ENCODE measurements around the gene ABI2.

GRCh38 chr2:203470371-203470770, 142.2 kb downstream of the ABI2 start:
- TF ChIP-seq CTCF (IDR thresholded peaks at IDR 0.05) (no peak), POLR2AphosphoS5 (IDR thresholded peaks at IDR 0.05; ENCODE audit: low read depth, low read length) (no peak), REST (IDR thresholded peaks at IDR 0.05; ENCODE audit: insufficient read depth in 1 of 2, low read depth in 2 of 2, low read length in 1 of 2) (no peak), TCF7L2 (IDR thresholded peaks at IDR 0.05; ENCODE audit: low read depth, low read length) (no peak)
